EL (cell line): ENCODE data around the gene CCDC7.
"Not testable (repeated sequence)": the region's sequence is repeated elsewhere in the genome, so short reads cannot be mapped to it uniquely, and the experiment has no call there.

Experiments
- DNase-seq: peaks from one replicate; pipeline ENCODE4 v3.0.0-alpha.2; 2016

The CCDC7 gene

GRCh38 chr10:32445740-32446535 lies at the start of gene CCDC7:
Gene CCDC7 (plus strand): TSS chr10:32446140. CDS start chr10:32451643, 5,503 bp downstream.
- DNase-seq = peak; percentile 91

- not testable (repeated sequence) for DNase-seq
These were observed 48.8 kb upstream of the CCDC7 start for GRCh38 chr10:32397163-32397562.

- not testable (repeated sequence) for DNase-seq
These were observed 46.2 kb upstream of the CCDC7 start for GRCh38 chr10:32399720-32400119.

- no peak for DNase-seq
These were observed 45.0 kb upstream of the CCDC7 start for GRCh38 chr10:32400961-32401360.

- DNase-seq = no peak
These were observed 43.4 kb upstream of the CCDC7 start for GRCh38 chr10:32402499-32402898.

GRCh38 chr10:32403091-32403490 lies 42.8 kb upstream of the CCDC7 start:
- no peak for DNase-seq

GRCh38 chr10:32408690-32409089 lies 37.2 kb upstream of the CCDC7 start:
- no peak for DNase-seq

GRCh38 chr10:32409741-32410140 lies 36.2 kb upstream of the CCDC7 start:
- DNase-seq = no peak

- no peak for DNase-seq
These were observed 35.4 kb upstream of the CCDC7 start for GRCh38 chr10:32410569-32410968.

GRCh38 chr10:32411797-32412498 lies 34.0 kb upstream of the CCDC7 start:
- DNase-seq = no peak

- no peak for DNase-seq
These were observed 33.5 kb upstream of the CCDC7 start for GRCh38 chr10:32412499-32412853.

GRCh38 chr10:32413513-32413912 lies 32.4 kb upstream of the CCDC7 start:
- peak; percentile 79 for DNase-seq

GRCh38 chr10:32415361-32415760 lies 30.6 kb upstream of the CCDC7 start:
- no peak for DNase-seq

GRCh38 chr10:32417911-32418547 lies 27.9 kb upstream of the CCDC7 start:
- peak; percentile 26 for DNase-seq

- no peak for DNase-seq
These were observed 27.4 kb upstream of the CCDC7 start for GRCh38 chr10:32418572-32418971.

- no peak for DNase-seq
These were observed 26.3 kb upstream of the CCDC7 start for GRCh38 chr10:32419615-32420014.

GRCh38 chr10:32426186-32426585 lies 19.8 kb upstream of the CCDC7 start:
- no peak for DNase-seq

- no peak for DNase-seq
These were observed 12.4 kb upstream of the CCDC7 start for GRCh38 chr10:32433542-32433941.

GRCh38 chr10:32436215-32436614 lies 9.7 kb upstream of the CCDC7 start:
- no peak for DNase-seq

- DNase-seq = peak; percentile 12
These were observed 8.6 kb upstream of the CCDC7 start for GRCh38 chr10:32437334-32437733.

GRCh38 chr10:32445036-32445435 lies 904 bp upstream of the CCDC7 start:
- DNase-seq = peak; percentile 5

GRCh38 chr10:32446536-32447406 lies 831 bp downstream of the CCDC7 start:
- DNase-seq = peak; percentile 37

- peak; percentile 1 for DNase-seq
These were observed 8.2 kb downstream of the CCDC7 start for GRCh38 chr10:32454148-32454547.
